NCI-H524 treated with DMSO at 0.1 percent for 48 hours (cell line): ENCODE results near the gene DUOXA2.

Source experiments
- DNase-seq: peaks from one replicate; lab custom pipeline; 2025; lab: John Stamatoyannopoulos, UW

The DUOXA2 gene

DNA sequence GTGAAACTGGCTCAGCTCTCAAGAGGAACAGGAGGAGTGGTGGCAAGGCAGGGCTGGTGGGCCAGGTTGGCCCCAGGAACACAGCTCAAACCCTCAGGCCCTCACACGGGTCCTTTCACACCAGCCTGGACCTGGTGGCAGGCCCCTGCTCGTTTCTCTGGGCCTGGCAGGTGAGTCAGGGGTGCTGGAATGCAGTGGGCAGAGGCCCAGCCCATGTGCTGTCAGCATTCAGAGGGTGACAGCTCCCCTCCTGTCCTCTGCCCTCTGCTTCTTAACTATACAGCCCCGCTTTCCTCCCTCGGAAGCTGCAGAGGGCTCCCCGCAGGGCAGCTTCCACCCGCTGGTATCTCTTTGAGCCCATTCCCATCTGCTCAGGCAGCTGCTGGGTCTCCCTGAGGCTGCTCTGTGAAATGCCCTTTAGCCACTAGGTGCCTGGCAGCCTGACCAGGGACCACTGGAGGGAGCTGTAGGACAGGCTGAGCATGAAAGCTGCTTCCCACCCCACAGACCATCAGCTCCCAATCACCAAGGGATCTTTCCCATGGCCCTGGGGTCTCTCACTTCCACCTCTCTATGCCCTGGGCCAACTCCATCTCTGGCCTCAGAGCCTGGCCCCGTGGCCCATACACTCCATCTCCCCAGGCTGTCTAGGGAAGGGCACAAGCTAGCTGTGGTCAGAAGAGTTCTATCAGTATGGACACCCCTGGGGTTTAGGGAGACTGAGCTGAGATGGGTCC is 48.8 kb downstream of the DUOXA2 start:
- peak; percentile 86 for DNase-seq

GRCh38 chr15:45163508-45163856 is 49.4 kb downstream of the DUOXA2 start:
- DNase-seq, result no peak

- no peak for DNase-seq
These were observed 50.8 kb downstream of the DUOXA2 start for GRCh38 chr15:45164914-45165313.

GRCh38 chr15:45165536-45165935 is 51.4 kb downstream of the DUOXA2 start:
- no peak for DNase-seq

DNA sequence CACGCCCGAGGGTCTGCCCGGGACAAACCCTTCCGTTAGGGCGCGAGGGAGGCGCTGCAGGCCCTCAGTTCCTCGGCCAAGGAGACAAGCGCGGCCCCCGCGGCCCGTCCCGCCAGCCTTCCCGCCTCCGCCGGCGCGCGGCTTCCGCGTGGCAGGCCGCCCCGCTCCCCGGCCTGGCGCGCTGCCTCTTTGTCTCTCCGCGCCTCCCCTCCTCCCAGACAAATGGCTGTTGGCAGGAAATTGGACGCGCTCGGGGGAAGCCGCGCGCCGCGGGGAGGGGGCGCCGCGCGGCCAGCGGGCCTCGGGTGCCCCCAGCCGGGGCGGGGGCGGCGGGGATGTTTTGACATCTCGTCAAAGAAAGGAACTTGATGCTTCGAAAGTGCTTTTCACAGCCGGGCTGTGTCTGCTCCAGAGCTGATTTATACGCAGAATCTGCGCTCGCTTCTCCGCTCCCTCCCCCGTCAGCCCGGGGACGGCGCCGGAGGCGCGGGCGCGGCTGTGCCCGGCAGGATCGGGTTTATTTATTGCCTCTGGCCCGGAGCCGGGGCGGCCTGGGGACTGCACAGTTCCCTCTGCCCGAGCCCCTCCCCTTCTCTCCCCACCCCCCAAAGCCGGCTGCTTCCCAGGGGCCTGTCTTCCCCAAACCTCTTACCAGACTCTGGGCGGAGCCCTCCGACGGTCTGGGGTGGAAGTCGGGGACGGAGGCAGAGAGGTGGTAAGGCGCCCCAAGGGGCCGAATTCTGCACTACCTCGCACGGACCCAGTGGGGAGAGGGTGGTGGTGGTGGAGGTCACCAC is 52.9 kb downstream of the DUOXA2 start:
- peak; percentile 68 for DNase-seq

- no peak for DNase-seq
These were observed 53.6 kb downstream of the DUOXA2 start for GRCh38 chr15:45167631-45168205.
